Measurements from ENCODE around the gene BMP4. TPM values are rescaled to one million over a fixed set of nuclear protein-coding genes. Genes with fewer than 3 reads are reported as not detected.

BMP4 gene
- total and polyA plus RNA-seq, 2 experiments from 2014 or later, result 2.5 to 3.9 TPM

- TF ChIP-seq JUNB (IDR thresholded peaks at IDR 0.05; ENCODE audit: unreplicated experiment), result no peak
- no peak for TF ChIP-seq ZNF114 (CRISPR knock-in tag; IDR thresholded peaks at IDR 0.05)
- TF ChIP-seq NANOG (IDR thresholded peaks at IDR 0.05; ENCODE audit: borderline replicate concordance), result no peak
Observed at GRCh38 chr14:53946071-53946403, 10.6 kb downstream of the BMP4 start (continued).

DNA sequence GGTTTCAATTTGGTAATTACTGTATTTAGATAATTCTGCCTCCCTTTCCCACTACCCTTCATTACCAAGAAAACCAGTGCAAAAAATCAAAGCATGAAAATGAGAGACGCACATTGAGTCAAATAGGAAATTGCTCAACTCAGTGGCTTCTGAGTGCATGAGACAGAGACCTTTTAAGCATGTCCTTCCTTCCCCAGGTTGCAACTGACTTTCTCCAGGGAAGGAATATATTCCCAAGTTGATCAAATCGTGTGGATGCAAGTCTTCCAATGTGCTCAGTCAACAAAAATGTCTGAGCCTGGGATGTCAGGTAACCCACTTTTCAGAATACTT lies 12.9 kb downstream of the BMP4 start:
- peak overlapping the region; percentile 50 for H3K4me2 ChIP-seq
- H3K4me3 Mint-ChIP-seq, result peak overlapping the region; percentile 62
- no peaks in the 10 kb centered on the region for H3K9me2 ChIP-seq (ENCODE audit: insufficient read depth)
- H3F3A ChIP-seq (replicated peaks; ENCODE audit: low read depth), result no peaks in the 10 kb centered on the region
- peaks cover 43% of the 10 kb centered on the region for H3K27me3 Mint-ChIP-seq (ENCODE audit: insufficient read depth, low read depth, poor library complexity)
- TF ChIP-seq ZNF114 (CRISPR knock-in tag; IDR thresholded peaks at IDR 0.05), result no peak
- no peaks in the 10 kb centered on the region for H3K36me3 ChIP-seq (ENCODE audit: insufficient read depth)
- peaks cover 58% of the 10 kb centered on the region for H3K4me1 Mint-ChIP-seq
- no peaks in the 10 kb centered on the region for H4K20me1 ChIP-seq (replicated peaks; ENCODE audit: insufficient read depth)
- DNase-seq (ENCODE audit: low spot score), result no peak
- peaks cover 64% of the 10 kb centered on the region for H3K27me3 ChIP-seq (ENCODE audit: insufficient read depth)
- H3K4me3 ChIP-seq, result peak overlapping the region; percentile 16
- H3K4me1 ChIP-seq (ENCODE audit: insufficient read depth), result peaks cover 62% of the 10 kb centered on the region
- no peaks in the 10 kb centered on the region for H3K9me3 Mint-ChIP-seq
- no peak for ATAC-seq
- H2AFZ ChIP-seq, result no peak overlapping the region
- peak overlapping the region; percentile 25; the same call in 1 of the 2 replicates for H3K27ac Mint-ChIP-seq
- no peaks in the 10 kb centered on the region for H3K36me3 Mint-ChIP-seq (ENCODE audit: low read depth)
- H3K27ac ChIP-seq (ENCODE audit: low read depth), result no peak overlapping the region; the same call in 1 of the 2 replicates
- no peaks in the 10 kb centered on the region for H3K79me2 ChIP-seq (replicated peaks; ENCODE audit: insufficient read depth)

DNA sequence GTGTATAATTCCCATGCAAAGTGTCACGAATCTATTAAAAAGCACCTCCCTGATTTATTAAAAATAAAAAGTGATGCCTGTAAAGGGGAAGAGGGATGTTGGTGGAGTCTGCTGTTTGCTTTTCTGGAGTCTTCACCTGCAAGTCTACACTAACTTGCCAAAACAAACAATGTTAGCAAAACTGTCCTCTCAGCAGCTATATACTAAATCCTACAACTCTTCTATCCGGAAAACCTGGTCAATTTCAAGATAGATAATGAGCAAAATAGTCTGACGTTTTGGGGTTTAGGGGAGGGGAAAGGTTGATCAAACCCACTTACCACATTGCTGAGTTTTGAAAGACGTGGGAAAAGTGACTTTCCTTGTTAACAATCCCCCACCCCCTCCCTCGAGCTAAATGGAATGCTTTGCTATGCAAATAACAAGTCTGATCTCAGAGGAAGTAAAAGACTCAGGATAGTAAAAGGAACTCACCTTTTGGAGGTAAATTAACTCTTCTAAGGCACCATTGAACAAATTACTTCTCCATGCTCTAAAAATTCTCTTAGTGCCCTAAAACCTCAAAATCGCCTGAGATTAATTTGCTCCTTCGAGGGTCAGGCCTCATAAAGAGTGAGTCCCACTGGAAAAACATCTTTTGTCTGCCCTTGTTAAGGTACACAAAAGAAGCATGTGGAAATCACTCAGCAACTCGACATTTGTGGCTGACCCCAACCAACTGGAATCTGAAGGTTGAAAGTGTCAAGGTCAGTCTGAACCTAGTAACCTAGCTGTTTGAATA lies 13.5 kb downstream of the BMP4 start:
- Histone ChIP-seq H3K27ac (ENCODE audit: low read depth) (peak overlapping the region; percentile 13; the same call in 1 of the 2 replicates), H3K27me3 (ENCODE audit: insufficient read depth) (peaks cover 58% of the 10 kb centered on the region), H3K4me3 (peak overlapping the region; percentile 16), H3K4me2 (peak overlapping the region; percentile 50), H3K9me2 (ENCODE audit: insufficient read depth) (no peaks in the 10 kb centered on the region), H2AFZ (no peak overlapping the region), H3F3A (replicated peaks; ENCODE audit: low read depth) (no peaks in the 10 kb centered on the region), H4K20me1 (replicated peaks; ENCODE audit: insufficient read depth) (no peaks in the 10 kb centered on the region), H3K79me2 (replicated peaks; ENCODE audit: insufficient read depth) (no peaks in the 10 kb centered on the region), H3K36me3 (ENCODE audit: insufficient read depth) (no peaks in the 10 kb centered on the region), H3K4me1 (ENCODE audit: insufficient read depth) (peaks cover 56% of the 10 kb centered on the region)
- TF ChIP-seq ZNF114 (CRISPR knock-in tag; IDR thresholded peaks at IDR 0.05), result no peak
- no peak for TF ChIP-seq NANOG (IDR thresholded peaks at IDR 0.05; ENCODE audit: borderline replicate concordance)
- TF ChIP-seq, protein P1, sequence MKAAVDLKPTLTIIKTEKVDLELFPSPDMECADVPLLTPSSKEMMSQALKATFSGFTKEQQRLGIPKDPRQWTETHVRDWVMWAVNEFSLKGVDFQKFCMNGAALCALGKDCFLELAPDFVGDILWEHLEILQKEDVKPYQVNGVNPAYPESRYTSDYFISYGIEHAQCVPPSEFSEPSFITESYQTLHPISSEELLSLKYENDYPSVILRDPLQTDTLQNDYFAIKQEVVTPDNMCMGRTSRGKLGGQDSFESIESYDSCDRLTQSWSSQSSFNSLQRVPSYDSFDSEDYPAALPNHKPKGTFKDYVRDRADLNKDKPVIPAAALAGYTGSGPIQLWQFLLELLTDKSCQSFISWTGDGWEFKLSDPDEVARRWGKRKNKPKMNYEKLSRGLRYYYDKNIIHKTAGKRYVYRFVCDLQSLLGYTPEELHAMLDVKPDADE (IDR thresholded peaks at IDR 0.05), result no peak
- no peak for TF ChIP-seq JUNB (IDR thresholded peaks at IDR 0.05; ENCODE audit: unreplicated experiment)
- TF ChIP-seq CREB1 (CRISPR knock-in tag; IDR thresholded peaks at IDR 0.05; ENCODE audit: low read depth), result peak; percentile 26; the same call in 1 of the 2 replicates
- Mint-ChIP-seq H3K36me3 (ENCODE audit: low read depth) (no peaks in the 10 kb centered on the region), H3K4me3 (peak overlapping the region; percentile 62), H3K27ac (peak overlapping the region; percentile 25; the same call in 1 of the 2 replicates), H3K27me3 (ENCODE audit: insufficient read depth, low read depth, poor library complexity) (peaks cover 37% of the 10 kb centered on the region), H3K9me3 (no peaks in the 10 kb centered on the region), H3K4me1 (peaks cover 52% of the 10 kb centered on the region)
- ATAC-seq (peak; percentile 45), DNase-seq (ENCODE audit: low spot score) (peak; percentile 92)
